Hepatocyte (in vitro differentiated cells): ENCODE measurements around the gene PRTFDC1.

Source experiments
- EZH2phosphoT487 ChIP-seq: fragments of 200-600 bp; sonication (generic); IDR thresholded peaks from one replicate; pipeline ENCODE4 v1.6.1; 2018; ENCODE audit warnings: antibody characterized with exemption, mild to moderate bottlenecking, low read depth, moderate library complexity; ENCODE audit not compliant: unreplicated experiment, severe bottlenecking
- TF ChIP-seq, protein P1 (sequence below): fragments of 200-600 bp; sonication (generic); IDR thresholded peaks from 2 replicates; pipeline ENCODE4 v1.5.1; 2016; ENCODE audit warnings: antibody characterized with exemption, mild to moderate bottlenecking; ENCODE audit not compliant: poor library complexity

DNA sequence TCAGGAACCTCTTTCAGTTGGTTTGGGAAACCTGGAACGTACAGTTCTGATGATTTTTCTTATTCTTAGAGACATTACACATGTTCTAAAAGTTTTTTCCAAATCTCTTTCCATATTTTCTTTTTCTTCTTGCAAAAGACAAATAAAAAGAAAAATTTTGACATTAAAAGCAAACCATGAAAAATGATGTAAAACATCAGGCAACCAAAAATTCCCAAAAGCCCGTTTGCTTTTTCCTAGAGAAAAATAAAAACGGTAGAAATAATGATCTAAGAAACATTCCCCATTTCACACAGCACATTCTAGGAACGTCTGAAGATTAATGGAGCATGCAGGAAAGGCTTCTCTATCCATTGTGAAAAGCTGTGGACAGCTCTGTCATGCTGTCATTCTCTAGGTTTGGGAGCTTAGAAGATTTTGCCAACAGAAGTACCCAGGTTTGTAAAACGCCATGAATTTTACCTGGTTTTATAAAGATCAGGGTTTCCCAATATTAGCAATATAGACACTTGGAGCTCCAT, 11.2 kb upstream of the PRTFDC1 start:
- TF ChIP-seq, protein P1, sequence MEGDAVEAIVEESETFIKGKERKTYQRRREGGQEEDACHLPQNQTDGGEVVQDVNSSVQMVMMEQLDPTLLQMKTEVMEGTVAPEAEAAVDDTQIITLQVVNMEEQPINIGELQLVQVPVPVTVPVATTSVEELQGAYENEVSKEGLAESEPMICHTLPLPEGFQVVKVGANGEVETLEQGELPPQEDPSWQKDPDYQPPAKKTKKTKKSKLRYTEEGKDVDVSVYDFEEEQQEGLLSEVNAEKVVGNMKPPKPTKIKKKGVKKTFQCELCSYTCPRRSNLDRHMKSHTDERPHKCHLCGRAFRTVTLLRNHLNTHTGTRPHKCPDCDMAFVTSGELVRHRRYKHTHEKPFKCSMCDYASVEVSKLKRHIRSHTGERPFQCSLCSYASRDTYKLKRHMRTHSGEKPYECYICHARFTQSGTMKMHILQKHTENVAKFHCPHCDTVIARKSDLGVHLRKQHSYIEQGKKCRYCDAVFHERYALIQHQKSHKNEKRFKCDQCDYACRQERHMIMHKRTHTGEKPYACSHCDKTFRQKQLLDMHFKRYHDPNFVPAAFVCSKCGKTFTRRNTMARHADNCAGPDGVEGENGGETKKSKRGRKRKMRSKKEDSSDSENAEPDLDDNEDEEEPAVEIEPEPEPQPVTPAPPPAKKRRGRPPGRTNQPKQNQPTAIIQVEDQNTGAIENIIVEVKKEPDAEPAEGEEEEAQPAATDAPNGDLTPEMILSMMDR: no peak
- TF ChIP-seq EZH2phosphoT487: no peak
